Mesodermal cell (in vitro differentiated cells): Measurements from ENCODE around the gene PPP2R2C.

Source experiments
- H3K27ac ChIP-seq: 2 replicates; pipeline ENCODE4 v1.7.0; 2013; ENCODE audit warnings: mild to moderate bottlenecking, low read depth, low read length, moderate library complexity; ENCODE audit not compliant: severe bottlenecking
- H3K36me3 ChIP-seq: 2 replicates; pipeline ENCODE4 v1.7.1; 2013; ENCODE audit warnings: mild to moderate bottlenecking, low read length, moderate library complexity; ENCODE audit not compliant: control insufficient read depth, insufficient read depth
- H3K4me1 ChIP-seq: one replicate; pipeline ENCODE4 v1.7.1; 2013; ENCODE audit warnings: mild to moderate bottlenecking, low read length; ENCODE audit not compliant: insufficient read depth, control insufficient read depth, poor library complexity, severe bottlenecking
- H3K4me3 ChIP-seq: 2 replicates; pipeline ENCODE4 v1.7.0; 2013; ENCODE audit warnings: low read length, control low read depth, mild to moderate bottlenecking; ENCODE audit not compliant: insufficient read depth, poor library complexity, severe bottlenecking; ENCODE audit errors: extremely low read depth
- H3K9me3 ChIP-seq: 2 replicates; pipeline ENCODE4 v1.7.1; 2013; ENCODE audit warnings: mild to moderate bottlenecking, low read length, moderate library complexity; ENCODE audit not compliant: control insufficient read depth
- WGBS, 2 experiments: methylation state at CpG; one replicate each; pipeline ENCODE4 v1.1.5; 2013; ENCODE audit warnings: missing lambda C conversion rate in 2 of 2; ENCODE audit not compliant: insufficient coverage in 2 of 2; 5-methylcytosine and 5-hydroxymethylcytosine counted together

PPP2R2C gene

DNA sequence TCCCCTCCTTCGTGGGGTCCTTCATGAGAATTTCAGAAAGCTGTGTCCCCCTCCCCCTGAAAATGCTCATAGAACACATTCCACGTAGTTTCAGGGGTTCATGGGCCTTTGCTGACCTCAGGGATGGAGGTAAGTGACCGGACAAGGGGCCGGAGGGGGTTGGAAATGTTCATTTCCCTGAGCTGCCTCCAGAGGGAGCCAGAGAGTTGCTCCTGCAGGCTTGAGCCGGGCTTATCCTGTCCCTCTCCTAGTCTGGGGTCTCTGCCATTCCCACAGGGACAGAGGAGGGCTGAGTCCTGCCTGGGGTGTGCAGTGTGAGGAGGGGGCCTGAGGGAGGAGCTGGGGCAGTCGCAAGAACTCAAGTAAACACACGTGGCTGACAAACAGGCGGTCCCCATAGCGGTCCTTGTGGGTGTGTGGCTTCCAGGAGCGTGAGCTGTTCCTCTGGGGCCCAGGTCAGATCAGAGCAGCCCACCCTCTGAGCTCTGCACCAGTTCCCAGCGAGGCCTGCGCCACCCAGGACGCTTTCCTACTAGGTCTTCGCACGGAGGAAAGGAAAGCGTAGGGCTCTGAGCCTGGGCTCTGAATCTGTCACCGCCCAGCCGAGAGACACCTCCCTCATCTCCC, 140.3 kb downstream of the PPP2R2C start:
- Histone ChIP-seq H3K9me3 (no peaks in the 10 kb centered on the region), H3K4me3 (no peak overlapping the region), H3K36me3 (no peaks in the 10 kb centered on the region), H3K27ac (no peak overlapping the region), H3K4me1 (no peaks in the 10 kb centered on the region)
- 65 to 78% methylated on average over 11 to 14 of the region's 18 CpGs for WGBS, 2 experiments

DNA sequence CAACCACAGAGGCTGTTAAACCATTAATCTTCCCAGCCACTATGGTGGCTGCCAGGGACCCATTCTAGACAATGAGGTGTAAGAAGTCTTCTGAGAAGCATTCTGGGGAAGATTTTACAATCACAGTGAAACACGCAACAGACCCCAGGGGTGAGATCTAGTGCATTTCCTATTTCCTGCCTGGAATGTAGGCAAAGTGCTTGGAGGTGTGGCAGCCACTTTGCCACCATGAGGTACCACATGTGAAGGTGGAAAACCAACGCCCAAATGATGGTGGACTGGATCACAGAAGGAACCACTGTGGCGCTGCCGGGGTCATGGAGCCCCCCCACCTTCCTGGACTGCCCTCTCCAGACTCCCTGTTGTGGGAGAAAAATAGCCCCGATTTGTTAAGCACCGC, 140.9 kb downstream of the PPP2R2C start:
- H3K4me1 ChIP-seq: no peaks in the 10 kb centered on the region
- no peaks in the 10 kb centered on the region for H3K9me3 ChIP-seq
- WGBS, 2 experiments: 93 to 100% methylated on average over 3 to 4 of the region's 6 CpGs
- H3K4me3 ChIP-seq: no peak overlapping the region
- H3K27ac ChIP-seq: no peak overlapping the region
- H3K36me3 ChIP-seq: no peaks in the 10 kb centered on the region

DNA sequence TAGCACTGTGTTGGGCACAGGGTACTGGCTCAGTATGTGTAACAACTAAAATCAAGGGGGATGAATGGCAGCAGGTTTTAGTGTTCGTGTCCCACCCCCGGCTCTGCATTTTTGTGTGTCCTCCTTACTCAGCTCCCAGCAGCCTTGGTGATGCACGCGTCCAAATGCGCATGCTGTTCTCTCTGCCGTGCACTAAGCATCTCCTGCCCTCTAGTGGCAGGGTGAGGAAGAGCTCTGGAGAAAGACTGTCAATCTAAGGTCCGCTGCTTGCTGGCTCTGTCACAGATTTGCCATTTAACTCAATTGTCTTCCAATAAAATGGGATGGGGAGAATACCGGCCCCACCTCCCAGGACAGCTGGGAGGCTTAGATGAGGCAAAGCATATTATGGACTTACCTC, 141.4 kb downstream of the PPP2R2C start:
- Histone ChIP-seq H3K4me3 (no peak overlapping the region), H3K36me3 (no peaks in the 10 kb centered on the region), H3K9me3 (no peaks in the 10 kb centered on the region), H3K4me1 (no peaks in the 10 kb centered on the region), H3K27ac (no peak overlapping the region)
- WGBS, 2 experiments: 75 to 83% methylated on average over 6 to 7 of the region's 8 CpGs

DNA sequence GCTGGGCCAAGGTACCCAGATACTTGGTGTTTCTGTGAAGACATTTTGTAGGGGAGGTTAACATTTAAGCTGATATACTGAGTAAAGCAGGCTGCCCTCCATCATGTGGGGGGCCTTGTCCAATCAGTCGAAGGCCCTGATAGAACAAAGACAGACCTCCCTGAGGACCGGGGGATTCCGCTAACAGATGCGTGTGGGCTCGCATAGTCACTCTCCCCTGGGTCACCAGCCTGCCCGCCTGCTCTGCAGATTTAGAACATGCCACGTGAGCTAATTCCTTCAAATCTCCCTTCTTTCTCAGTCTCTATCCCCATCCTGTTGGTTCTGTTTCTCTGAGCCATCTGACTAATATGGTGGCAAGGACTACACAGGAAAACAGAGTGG, 142.0 kb downstream of the PPP2R2C start:
- no peaks in the 10 kb centered on the region for H3K9me3 ChIP-seq
- H3K36me3 ChIP-seq: no peaks in the 10 kb centered on the region
- H3K4me3 ChIP-seq: no peak overlapping the region
- no peak overlapping the region for H3K27ac ChIP-seq
- H3K4me1 ChIP-seq: no peaks in the 10 kb centered on the region
- 88 to 96% methylated on average over 7 of the region's 7 CpGs for WGBS, 2 experiments

DNA sequence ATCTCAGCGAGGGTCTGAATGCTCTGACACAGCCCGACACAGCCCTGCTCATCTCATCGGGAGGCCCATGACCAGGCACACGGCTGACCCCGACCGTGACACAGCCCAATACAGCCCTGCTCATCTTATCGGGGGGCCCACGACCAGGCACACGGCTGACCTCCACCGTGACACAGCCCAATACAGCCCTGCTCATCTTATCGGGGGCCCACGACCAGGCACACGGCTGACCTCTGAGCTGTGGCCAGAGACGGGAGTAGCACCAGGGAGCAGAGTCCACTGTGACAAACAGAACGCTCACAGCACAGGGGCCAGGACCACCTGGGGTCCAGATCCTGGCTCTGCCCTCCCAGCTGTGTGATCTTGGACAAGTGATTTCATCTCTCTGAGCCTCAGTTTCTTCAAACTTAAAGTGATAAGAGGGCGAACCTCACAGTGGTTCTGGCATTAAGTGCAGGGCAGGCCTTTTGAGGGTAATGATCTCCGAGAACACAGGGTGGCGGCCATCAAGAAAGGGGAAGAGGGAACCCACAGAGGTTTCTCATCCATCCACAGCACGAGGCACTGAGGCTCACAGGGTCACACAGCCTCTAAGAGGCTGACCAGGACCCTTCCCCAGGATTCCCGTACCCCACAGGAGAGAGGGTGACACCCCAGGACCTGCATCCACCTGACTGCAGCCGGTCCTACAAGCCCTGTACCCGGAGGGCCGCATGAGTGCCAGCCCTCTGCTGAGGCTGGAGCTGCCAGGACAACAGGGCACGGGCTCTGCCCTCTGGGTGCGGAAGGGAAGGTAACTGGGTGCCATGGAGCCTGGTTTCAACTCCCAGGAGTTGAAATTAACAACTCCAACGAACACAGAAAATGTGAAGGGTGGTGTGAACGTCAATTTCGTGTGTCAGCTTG, 142.7 kb downstream of the PPP2R2C start:
- 91 to 92% methylated on average over 25 to 26 of the region's 28 CpGs for WGBS, 2 experiments
- Histone ChIP-seq H3K4me3 (no peak overlapping the region), H3K4me1 (peaks cover 2% of the 10 kb centered on the region), H3K9me3 (no peaks in the 10 kb centered on the region), H3K27ac (no peak overlapping the region), H3K36me3 (no peaks in the 10 kb centered on the region)

DNA sequence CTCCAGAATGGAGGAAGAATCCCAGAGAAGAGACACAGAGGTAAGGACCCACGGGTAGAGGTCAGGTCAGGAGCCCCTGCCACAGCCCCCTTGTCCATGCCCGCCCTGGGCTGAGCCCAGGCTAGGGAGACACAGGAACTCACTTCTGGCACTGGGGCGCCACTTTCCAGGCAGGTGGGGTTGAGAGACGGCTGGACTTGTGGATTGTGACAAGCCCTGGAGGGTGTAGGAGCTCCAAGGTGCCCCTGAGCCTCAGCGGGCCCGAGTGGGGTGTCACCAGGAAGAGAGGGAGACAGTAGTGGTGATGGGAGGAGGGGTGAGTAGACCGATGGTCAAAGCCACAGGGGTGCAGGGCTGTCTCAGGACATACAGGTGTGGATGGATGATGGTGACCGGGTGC, 143.9 kb downstream of the PPP2R2C start:
- peaks cover 3% of the 10 kb centered on the region for H3K4me1 ChIP-seq
- no peak overlapping the region for H3K27ac ChIP-seq
- 85 to 87% methylated on average over 7 of the region's 8 CpGs for WGBS, 2 experiments
- H3K9me3 ChIP-seq: no peaks in the 10 kb centered on the region
- H3K4me3 ChIP-seq: no peak overlapping the region
- H3K36me3 ChIP-seq: no peaks in the 10 kb centered on the region

DNA sequence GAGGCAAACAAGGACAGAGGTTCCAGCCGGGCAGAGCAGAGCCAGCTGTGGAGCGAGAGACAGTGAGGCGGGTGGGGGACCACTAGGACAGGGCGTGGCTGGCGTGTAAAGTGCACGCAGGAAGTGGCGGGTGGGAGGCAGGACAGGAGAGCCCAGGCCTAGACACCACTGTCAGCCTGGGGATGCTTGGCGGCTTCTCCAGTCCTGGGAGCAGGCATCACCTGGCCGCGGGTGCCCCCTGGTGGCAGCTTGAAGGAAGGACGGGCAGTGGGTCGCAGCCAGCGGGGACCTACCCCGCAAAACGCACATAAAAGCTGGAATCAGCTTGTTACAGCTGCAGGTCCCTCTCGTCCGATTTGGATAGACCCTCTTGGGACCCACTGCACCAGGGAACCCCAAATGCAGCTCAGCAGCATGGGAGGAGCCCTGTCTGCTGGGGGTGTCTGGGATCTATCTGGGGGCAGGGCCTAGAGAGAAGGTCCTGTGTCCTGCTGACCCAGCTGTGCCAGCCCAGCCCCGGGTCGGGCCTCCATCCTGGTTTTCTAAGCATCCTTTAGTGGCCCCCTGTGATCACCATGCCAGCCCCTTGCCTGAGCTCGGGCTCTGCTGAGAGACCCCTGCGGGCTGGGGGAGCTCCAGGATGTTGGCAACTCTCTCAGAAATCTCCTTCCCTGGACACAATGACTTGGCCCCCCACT, 145.0 kb downstream of the PPP2R2C start:
- Histone ChIP-seq H3K9me3 (no peaks in the 10 kb centered on the region), H3K36me3 (no peaks in the 10 kb centered on the region)
- WGBS, 2 experiments: 21 to 22% methylated on average over 18 to 21 of the region's 21 CpGs

DNA sequence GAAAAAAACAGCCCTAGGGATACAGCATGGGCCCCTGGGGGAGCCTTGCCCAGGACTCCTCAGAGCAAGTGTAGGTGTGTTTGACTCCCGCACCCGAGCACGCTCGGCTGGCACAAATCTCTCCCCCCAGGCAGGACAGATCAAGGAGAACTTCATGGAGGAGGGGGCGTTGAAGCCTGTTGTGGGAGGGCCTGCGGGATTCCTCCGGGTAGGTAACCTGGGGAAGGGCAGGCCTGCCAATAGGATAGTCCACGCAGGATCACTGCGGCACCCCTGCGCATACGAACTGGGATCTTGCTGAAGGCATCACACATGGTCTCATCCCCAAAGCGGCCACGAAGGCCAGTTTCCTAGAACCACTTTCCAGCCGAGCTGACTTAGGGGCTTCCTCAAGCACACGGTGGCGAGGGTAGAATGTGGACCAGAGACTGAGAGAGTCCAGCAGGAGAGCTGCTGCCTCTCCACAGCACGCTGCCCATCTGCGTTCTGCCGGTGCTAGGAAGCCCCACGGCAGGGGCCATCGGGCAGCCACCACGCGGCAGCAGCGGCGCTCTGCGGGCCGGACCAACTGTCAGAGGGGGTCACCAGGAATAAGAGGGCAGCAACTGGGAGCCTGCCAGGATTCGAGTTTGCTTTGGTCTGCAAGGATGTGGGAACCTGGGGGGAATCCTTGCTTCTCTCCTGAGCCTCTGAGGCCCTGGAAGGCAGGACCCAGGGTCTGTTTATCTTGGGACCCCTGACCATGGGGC, 145.9 kb downstream of the PPP2R2C start:
- Histone ChIP-seq H3K4me1 (peaks cover 3% of the 10 kb centered on the region), H3K27ac (no peak overlapping the region), H3K36me3 (no peaks in the 10 kb centered on the region), H3K4me3 (no peak overlapping the region), H3K9me3 (no peaks in the 10 kb centered on the region)
- WGBS, 2 experiments: 93 to 95% methylated on average over 25 of the region's 28 CpGs

More for the DNA sequence above, 145.0 kb downstream of the PPP2R2C start:
- Histone ChIP-seq H3K27ac (no peak overlapping the region), H3K4me1 (peaks cover 3% of the 10 kb centered on the region), H3K4me3 (no peak overlapping the region)

DNA sequence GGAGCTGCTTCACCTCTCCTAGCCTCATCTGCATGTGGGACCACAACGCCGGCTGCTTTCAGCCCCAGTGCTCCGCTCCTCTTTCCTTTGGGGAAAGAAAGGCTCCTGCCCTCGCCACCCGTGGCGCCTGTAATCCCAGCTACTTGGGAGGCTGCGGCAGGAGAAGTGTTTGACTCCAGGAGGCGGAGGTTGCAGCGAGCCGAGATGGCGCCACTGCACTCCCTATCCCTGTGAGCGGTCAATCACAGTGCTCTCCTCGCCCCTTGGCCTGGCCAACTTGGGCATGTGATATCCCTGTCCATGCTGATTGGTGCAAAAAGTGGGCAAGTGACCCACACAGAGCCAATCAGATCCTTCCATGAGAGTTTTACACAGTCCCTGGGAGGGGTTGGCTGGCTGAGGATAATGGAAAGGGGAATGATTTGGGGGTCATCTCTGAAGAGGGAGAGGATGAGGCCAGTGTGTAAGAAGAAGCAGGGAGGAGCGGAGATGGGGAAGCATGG, 146.6 kb downstream of the PPP2R2C start:
- no peaks in the 10 kb centered on the region for H3K36me3 ChIP-seq
- WGBS, 2 experiments: 90 to 91% methylated on average over 7 to 13 of the region's 14 CpGs
- no peaks in the 10 kb centered on the region for H3K9me3 ChIP-seq
- no peak overlapping the region for H3K27ac ChIP-seq
- no peak overlapping the region for H3K4me3 ChIP-seq
- peaks cover 3% of the 10 kb centered on the region for H3K4me1 ChIP-seq
